HEK293T (cell line): Measurements from ENCODE around the gene EPHB2.

Experiments
- CTBP1 ChIP-seq: fragments of 450-650 bp; IDR thresholded peaks from 2 replicates; pipeline ENCODE4 v1.6.1; 2016; ENCODE audit warnings: borderline replicate concordance
- ELF4 ChIP-seq: fragments of 450-650 bp; IDR thresholded peaks from 2 replicates; pipeline ENCODE4 v1.6.1; 2017; ENCODE audit warnings: antibody characterized with exemption
- FOXK2 ChIP-seq: fragments of 450-650 bp; IDR thresholded peaks from 2 replicates; pipeline ENCODE4 v1.6.1; 2016; ENCODE audit warnings: mild to moderate bottlenecking
- FOXM1 ChIP-seq: fragments of 450-650 bp; IDR thresholded peaks from 2 replicates; pipeline ENCODE4 v1.6.1; 2017; ENCODE audit warnings: mild to moderate bottlenecking, borderline replicate concordance
- L3MBTL2 ChIP-seq: fragments of 450-650 bp; conservative IDR thresholded peaks from 2 replicates; pipeline ENCODE4 v1.6.1; 2016; ENCODE audit warnings: mild to moderate bottlenecking
- SP1 ChIP-seq: fragments of 450-650 bp; IDR thresholded peaks from 2 replicates; pipeline ENCODE4 v1.6.1; 2017
- SUZ12 ChIP-seq: fragments of 450-650 bp; IDR thresholded peaks from 2 replicates; pipeline ENCODE4 v1.6.1; 2016; ENCODE audit warnings: mild to moderate bottlenecking
- TF ChIP-seq, protein P1 (sequence below): fragments of 450-650 bp; IDR thresholded peaks from 2 replicates; pipeline ENCODE4 v1.6.1; 2016

DNA sequence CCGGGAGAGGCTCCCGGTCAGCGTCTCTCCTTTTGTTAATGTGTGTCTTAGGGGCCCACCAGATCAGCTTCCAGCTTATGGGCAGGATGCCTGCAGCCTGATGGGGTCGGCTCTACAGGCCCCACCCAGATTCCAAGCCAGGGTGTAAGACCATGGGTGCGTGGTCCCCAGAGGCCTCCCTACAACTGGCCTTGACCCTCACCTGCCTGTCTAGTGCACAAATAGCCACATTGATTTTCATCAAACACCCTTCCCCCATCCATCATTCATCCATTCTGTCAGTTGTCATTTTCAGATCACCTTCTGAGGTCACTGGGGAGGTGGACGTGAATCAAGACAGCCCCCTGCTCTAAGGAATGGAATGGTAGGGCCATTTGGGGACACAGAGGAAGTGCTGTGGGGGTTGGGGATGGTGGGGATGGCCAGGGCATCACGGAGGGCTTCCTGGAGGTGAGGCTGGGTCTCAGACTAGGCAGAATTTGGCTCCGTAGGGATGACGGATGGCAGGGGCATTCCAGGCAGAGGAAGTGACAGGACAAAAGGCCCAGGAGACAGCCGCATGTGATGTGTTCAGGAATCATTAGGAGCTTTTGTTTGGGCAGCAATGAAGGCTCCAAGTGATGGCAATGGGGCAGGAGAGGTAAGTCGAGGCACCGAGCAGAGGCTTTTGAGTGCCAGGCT is 118.8 kb downstream of the EPHB2 start:
- TF ChIP-seq CTBP1 (no peak), FOXM1 (no peak), FOXK2 (no peak), SP1 (no peak), ELF4 (no peak), SUZ12 (no peak), L3MBTL2 (no peak)
- TF ChIP-seq, protein P1, sequence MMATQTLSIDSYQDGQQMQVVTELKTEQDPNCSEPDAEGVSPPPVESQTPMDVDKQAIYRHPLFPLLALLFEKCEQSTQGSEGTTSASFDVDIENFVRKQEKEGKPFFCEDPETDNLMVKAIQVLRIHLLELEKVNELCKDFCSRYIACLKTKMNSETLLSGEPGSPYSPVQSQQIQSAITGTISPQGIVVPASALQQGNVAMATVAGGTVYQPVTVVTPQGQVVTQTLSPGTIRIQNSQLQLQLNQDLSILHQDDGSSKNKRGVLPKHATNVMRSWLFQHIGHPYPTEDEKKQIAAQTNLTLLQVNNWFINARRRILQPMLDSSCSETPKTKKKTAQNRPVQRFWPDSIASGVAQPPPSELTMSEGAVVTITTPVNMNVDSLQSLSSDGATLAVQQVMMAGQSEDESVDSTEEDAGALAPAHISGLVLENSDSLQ: 0 out of 2 replicates have a peak, but pooled peaks have one; percentile 8
